OCI-M1 (cell line): ENCODE measurements around the gene CDH13.

Experiments used
- DNase-seq: peaks from one replicate; lab custom pipeline; 2025; lab: John Stamatoyannopoulos, UW

Gene CDH13

DNA sequence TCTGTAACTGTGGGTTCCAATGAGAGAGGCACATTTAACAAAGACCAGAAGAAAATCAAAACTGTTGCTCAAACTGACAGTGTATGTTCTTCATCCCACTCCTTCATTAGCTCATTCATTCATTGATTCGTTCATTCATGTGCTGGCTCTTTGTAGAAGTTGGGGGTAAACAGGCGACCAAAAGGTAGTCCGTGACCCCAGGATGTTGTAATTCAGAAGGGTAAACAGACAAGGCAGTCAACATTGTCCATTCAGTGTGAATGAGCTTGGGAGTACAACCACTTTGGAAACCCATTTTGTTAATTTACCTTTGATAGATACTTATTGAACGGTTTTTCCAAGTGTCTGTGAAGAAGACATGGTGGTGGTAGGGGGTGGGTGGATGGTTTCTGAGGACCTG lies 26.1 kb downstream of the CDH13 start:
- DNase-seq, result no peak

DNA sequence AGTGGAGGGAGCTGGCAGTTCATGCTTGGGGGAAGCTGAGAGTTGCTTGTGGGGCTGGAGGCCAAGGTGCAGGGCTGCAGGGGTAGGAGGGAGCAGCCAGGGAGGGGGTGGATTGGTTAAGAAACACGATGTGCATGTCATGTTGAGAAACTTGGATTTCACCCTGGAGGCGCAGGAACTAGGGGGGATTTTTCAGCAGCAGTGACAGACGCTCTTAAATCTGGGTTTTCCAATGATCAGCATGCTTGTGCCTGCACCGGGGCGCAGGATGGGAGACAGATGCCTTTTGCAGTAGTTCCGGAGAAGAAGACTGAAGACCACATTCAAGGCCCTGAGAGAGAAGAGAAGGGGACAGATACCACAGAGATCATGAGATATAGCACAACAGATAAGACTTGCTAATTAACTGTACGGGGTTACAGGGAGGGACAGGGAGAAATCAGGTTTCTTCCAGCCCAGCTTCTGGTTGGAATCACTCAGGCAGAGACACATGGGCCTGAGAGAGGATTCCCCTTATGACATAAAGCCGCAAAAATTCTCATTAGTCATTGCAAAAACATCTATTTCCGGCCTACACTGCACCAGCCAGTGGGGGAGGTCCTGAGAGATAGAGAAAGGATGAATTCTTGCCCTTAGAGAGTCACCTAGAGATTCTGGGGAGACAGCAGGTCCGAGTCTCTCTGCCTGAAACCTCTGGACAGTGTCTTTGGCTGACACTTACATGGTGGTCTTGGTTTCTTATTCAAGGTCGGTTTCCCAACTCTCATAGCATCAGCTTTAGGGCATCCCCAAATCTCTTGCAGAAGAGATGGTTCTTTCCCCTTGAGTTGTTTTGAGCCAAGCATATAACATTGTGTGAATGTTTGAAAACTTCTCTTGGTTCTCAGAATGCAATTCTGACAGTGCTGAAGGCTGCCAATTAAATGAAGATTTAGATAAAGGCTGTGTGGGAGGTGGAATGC lies 27.1 kb downstream of the CDH13 start:
- DNase-seq, result peak; percentile 49

DNA sequence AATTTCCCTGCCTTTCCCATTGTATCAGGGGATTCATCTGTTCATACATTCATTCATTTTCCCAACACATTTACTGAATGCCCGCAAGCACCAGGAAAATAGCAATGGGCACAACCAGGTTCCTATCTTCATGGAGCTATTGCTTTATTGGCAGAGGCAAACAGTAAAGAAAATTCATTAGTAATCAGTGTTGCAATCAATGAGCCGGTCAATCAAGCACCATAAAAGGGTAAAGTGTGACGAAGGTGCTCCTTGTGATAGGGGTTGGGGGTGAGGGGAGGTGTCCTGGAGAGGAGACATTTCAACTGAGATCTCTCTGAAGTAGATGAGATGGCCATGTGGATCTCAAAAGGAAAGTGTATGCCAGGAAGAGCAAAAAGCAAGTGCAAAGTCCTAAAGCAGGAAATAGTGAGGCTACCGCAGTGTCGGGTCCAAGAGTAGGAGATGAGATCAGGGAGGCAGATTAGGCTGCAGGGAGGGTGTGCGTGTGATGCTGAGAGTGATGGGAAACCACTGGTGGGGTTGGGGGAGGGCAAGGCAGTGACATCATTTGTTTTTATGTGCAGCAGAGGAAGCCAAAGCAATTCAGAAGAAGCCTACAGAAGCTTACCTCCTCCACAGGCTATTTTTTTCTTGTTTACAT lies 28.4 kb downstream of the CDH13 start:
- no peak for DNase-seq

DNA sequence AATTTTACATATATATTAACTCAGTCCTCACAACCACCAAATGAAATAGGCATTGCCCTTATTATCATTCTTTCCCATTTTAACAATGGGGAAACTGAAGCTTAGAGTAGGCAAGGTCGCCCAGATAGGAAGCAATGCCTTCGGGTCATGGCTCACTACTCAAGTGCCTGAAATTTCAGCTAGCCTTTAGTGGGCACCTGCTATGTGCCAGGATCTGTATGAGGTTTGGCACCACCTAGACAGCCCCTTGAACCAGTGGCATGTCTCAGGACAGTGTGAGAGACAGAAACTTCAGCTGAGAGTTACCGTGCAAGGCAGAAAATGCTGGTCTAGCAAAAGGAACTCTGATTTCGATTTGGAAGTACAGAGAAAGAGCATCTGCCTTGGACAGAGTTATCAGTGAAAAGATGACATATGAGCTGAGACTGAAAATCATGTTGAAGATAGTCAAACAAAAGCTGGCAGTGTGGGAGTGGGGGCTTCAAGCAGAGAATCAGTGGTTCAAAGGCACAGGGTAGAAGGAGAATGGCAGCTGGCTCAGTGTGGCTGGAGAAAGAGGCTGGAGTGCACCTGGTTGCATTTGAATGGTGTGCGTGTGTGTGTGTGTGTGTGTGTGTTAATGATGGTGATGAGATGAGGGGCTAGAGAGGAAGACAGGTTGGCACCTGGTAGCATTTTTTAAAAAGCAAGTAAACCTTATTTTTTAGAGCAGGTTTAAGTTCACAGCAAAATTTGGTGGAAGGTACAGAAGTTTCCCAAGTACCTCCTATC lies 29.1 kb downstream of the CDH13 start:
- DNase-seq, result no peak

DNA sequence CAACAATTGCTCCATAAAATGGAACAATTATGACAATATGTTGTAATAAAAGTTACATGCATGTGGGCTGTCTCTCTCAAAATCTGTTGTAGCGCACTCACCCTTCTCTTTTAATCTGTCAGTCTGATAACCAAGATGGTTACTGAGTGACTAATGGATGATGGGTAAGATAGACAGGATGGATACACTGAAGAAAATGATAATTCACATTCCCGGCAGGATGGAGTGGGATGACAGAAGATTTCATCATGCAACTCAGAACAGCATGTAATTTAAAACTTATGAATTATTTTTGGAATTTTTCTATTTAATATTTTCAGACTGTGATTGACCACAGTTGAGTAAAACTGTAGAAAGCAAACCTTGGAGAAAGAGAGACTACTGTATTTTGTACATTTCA lies 30.5 kb downstream of the CDH13 start:
- no peak for DNase-seq

DNA sequence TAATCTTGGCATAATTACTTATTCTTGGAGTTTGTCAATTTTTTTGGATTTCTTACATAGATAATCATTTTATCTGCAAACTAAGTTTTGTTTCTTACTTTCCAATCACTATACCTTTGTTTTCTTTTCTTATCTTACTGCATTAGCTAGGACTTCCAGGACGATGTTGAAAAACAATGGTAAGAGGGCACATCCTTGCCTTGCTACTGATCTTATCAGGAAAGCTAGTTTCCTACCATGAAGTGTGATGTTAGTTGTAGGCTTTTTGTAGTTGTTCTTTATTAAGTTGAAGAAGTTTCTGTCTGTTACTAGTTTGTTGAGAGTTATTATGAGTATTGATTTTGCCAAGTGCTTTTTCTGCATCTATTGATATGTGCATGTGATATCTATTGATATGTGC lies 31.0 kb downstream of the CDH13 start:
- no peak for DNase-seq

DNA sequence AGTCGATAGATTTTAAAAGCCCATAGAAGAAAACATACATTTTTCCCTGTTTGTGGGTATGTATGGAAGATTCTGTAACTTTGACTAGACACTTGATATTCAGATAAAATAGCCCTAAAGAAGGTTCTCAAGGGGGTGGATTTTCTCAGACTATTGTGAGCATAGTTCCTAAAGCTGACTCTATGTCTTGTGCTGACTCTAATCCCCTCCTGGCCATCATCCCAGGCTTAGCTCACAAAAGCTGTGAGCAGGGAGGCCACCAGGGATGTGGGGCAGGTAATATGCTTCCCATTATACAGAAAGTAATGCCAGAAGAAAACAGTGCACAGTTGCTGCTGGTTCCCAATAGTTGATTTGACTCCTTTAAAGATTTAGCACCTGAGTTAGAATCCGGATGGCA lies 32.0 kb downstream of the CDH13 start:
- no peak for DNase-seq

DNA sequence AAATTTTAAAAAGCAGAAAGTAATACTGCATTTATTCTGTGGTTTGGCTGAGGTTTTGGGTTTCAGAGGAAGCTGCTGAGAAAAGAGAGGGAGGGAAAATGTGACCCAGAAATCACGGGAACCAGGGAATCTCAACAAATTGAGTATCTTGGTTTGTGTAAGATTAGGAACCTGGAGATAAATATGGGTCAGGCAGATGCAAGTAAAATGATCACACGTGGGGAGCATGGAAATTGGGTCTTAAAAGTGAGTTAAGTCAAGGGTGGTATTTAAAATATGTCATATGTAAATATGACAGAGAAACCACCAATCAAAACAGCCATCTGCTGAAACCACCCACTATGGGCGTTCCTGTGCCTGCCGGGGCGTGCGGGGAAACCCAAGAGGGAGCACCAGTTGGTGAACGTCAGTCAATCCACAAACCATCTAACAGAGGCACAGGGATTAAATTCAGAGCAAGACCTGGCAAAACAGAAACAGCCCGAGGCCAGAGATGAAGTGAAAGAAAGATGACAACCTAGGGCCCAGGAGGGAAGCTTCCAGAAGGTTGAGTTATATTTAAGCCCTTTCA lies 33.4 kb downstream of the CDH13 start:
- DNase-seq, result no peak

DNA sequence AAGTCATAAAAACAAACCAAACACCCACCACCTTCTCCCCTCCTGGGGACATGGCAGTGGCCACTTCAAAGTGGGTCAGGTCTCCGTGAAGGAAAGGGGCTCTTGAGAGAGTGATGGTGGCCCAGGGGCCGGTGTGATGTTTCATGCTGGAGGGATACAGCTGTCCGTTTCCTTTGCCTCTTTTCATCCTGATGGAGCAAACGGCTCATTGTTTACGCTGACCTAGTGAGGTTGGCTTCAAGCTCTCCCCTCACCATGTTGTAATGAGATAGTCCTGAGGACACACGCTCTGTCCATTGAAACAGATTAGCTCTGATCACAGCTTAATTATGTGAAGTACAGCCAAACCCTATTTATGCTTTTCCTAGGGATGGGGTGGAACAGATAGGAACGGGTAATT lies 34.2 kb downstream of the CDH13 start:
- DNase-seq, result no peak

DNA sequence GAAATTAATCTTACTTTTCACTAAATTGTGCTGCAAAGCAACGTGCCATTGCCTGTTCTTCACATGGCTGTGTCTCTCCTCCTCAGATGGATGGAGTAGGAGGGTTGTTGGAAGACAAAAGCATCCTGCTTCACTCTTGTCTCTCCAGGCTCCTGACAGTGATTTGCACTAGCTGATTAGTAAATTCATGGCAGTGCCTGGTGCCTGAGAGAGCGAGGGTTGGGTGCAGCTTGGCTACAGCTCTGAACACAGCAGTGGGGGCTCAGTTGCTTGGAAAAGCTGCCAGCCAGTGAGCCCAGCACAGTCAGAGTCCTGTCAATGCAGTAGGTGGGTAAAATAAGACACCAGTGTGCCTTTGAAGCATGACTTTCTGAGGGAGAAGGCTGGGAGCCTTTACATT lies 37.4 kb downstream of the CDH13 start:
- no peak for DNase-seq

DNA sequence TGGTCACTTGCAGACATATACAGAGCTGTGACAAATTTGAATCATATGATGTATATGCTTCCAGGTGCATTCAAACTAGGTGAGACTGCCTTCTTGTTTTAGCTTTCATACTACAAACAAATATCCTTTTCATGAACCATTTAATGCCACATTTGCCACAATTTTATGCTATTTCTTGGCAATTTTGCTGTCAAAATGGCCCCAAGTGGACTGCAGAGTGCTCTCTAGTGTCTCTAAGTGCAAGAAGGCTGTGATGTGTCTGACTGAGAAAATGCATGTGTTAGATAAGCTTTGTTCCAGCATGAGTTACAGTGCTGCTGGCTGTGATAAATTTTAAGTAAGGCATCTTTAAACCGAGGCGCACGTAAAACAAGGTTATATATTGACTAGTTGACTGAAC lies 38.3 kb downstream of the CDH13 start:
- DNase-seq, result no peak

DNA sequence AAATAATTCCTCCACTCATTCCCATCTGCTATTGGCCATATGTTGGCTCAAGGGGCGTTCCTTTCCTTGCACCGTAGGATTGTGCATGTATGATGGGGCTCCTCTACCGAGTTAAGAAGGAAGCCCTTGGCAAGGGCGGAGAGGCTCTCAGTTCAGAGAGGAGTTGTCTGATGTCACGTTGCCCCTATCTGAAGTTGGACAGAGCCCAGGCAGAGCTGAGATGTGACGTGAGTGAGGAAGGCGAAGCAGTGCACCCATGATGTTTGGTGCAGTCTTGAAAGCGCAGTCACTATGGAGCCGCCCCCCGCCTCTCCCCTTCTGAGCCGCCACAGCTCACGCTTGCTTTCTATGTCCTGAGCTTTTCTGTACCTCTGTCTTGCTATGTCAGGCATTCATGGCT lies 40.7 kb downstream of the CDH13 start:
- no peak for DNase-seq

DNA sequence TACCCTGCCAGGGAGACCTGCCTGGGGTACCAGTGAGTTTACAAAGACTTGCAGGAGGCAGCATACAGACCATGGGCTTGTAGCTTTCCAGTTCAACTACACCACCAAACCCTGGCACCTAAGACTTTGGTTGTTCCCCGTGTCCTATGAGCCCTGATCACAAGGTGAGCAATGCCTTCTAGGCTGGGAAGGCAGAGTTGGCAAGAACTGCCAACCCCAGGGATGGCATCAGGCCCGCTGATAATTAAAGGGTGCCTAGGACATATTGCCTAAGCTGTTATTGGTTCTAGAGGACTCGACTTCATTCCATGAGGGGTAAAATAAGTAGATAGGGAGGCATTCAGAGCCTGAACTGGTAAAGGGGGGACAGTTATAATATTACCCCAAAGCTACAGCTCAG lies 41.3 kb downstream of the CDH13 start:
- DNase-seq, result no peak

DNA sequence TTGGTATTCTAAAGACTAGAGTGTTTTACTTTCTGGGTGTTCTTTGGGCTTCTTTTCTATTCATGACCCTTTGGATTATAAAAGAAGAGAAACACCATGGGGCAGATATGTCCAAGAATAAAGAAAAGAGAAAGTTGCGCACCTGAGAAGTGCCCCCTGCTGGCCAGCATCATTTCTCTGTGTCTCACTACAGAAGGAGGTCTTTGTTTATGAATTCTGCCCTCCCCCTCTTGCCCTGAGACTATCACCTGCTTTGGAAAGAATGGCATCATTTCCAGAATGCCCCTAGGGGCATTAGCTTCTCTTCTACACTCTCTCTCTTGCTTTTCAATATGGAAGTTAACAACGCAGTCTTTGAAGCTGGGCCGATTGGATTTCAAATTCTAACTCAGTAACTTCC lies 45.0 kb downstream of the CDH13 start:
- DNase-seq, result no peak

DNA sequence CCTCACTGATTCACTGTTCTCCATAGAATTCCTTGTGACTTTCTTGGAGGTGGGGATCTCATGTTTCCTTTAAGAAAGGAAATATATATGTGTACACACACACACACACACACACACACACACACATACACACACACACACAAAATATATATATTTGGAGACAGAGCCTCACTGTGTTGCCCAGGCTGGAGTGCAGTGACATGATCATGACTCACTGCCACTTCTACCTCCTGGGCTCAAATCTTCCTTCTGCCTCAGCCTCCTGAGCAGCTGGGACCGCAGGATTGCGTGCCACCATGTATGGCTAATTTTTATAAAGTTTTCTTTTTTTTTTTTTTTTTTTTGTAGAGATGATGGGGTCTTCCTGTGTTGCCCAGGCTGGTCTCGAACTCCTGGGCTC lies 45.9 kb downstream of the CDH13 start:
- DNase-seq, result no peak

DNA sequence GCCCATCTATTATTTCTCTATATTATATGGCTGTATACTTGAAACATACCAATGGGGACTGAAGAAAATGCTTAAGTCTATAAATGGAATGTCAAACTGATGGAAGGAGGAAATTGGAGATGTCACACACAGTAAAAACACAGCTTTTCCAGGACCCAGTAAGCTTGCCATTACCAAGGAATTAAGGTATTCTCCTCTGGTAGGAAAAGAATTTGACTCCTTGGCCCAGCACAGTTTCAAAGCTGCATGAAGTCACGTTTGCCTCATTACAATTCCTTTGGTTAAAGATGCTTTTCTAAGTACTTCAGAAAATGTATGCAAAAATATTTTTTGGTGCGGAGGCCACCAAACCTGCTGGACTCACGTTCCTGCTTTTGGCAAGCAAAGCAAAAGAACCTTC lies 48.5 kb downstream of the CDH13 start:
- DNase-seq, result no peak

DNA sequence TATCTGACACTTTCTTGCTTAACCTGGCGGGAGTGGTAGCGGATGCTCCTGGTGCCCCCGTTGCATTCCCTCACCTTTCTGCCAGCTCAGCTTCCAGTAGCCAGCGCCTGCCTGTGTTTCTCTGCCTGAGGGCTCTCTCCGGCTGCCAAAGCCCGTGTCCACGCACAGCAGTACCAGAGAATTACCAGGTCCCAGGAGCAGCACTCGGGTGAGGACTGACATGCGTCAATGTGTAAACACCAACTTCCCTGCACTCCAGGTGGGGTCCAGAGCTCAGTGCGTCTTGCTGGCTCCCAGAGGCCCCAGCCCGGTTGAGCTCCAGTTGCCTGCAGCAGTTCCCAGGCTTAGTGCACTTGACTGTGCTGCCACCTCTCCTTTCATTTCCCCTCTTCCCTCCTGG lies 54.8 kb downstream of the CDH13 start:
- no peak for DNase-seq

DNA sequence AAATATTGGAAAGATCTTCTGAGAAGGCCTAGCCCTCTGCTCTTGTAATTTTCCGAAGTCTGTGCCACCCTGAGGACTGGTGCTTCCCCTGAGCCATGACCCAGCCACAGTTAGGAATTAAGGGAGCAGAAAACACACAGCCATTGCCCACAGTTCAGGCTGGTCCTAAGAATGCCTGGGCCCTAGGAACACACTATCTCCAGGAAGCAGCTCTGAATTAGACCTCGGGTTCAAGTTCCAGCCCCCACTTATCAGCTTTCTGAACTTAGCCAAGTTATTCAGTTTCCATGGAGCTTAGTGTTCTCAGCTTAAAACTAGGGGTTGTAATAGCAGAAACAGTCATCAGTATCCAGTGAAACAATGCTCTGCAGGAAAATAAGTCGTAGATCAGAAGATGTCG lies 56.0 kb downstream of the CDH13 start:
- DNase-seq, result no peak

DNA sequence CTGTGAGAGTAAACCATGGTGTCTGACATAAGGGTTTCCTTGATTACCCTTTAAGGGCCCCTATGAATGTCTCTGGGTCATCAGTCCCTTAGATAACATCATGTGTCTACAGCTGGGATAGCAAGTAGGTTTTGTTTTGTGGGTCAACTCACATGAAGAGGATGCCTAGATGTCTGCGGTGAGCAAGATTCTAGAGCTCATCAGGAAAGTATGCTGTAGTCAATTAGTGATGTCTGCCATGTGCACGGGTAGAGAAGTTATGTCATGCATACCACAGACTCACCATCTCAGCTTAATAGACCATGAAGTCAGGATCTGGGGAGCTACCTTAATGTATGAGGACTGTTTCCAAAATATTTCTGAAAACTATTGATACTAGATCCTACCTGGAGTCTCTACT lies 57.5 kb downstream of the CDH13 start:
- DNase-seq, result no peak

DNA sequence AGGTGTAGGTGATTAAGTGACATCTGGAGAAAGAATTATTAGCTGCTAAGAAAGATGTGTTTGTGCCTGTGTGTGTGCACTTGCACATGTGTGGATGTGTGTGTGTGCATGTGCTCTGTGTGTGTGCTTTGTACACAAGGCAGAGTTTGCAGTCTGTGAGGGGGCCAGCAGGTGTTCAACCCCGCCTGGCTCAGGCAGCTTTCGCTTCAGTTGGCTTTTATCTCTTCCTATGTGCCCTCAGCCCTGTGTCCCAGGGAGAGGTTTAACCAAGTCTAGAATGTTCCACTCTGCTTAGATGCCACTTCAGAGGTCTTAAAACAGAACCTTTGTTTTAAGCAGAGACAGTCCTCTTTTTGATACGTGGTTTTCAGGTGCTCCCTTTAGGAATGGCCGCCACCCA lies 58.8 kb downstream of the CDH13 start:
- no peak for DNase-seq

DNA sequence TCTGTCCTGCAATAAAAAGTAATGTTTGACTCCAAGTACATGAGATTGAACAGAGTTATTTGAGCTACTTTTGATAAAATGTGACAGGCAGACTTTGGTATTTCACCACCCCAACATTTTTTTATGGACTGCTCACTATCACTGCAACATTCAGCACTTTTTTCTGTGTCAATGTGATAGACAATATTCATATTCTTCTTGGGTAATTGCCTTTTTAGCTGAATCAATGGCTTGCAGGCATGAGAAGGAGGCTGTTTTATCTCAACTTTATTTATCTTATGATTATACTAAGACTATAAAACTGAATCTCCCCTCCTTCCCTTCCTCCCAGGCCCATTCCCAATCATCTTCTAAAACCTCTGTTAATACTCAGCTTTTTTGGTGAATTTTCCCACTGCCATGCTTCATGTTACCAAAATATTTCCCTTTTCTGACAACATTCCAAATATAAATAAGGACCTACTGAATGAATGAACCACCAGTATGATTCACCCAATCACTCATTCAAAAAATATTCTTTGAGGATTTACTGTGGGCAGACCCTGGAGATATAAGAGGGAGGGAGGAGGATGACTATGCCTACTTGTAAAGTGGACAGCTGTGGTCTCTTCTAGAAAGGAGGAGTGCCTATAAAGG lies 67.6 kb downstream of the CDH13 start:
- DNase-seq, result no peak

DNA sequence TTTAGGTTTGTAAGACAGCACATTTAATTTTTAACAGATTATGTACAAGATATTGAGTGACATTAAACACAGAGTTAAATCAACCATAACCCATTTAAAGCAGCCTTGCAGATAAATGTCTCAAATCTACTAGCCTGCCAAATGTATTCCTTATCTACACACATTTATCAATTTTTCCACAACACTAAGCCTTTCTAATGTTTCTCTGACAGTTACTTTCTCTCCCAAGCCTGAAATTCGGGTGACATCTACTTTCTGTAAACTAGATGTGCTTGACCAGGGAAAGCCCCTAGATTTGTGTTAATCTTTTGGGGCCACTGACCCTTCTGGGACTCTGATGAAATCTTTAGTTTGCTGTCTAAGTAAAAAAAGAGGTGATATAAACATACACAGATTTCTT lies 69.0 kb downstream of the CDH13 start:
- no peak for DNase-seq
